Gastrocnemius medialis (tissue), 4 donors: ENCODE results near the gene RAD23B. TPM values are rescaled to one million over a fixed set of nuclear protein-coding genes. Genes with fewer than 3 reads are reported as not detected.

ENCODE experiments used
- ATAC-seq, 2 donors: fragments of 150-250 bp; one replicate each; pipeline ENCODE4 v1.9.1; 2016
- DNase-seq, 2 donors: peaks; one replicate each; pipeline ENCODE4 v3.0.0-alpha.2; 2019
- H3K27ac ChIP-seq, 4 donors: fragments of 200-600 bp; sonication (generic); 1 replicate in 1 of 4; 2 replicates in 3 of 4; pipeline ENCODE4 v1.5.1; 2016 to 2018; ENCODE audit warnings: mild to moderate bottlenecking in 2 of 4, moderate library complexity in 1 of 4
- H3K27me3 ChIP-seq, 3 donors: fragments of 200-600 bp; sonication (generic) in 2 of 3; 1 replicate in 1 of 3; 2 replicates in 2 of 3; pipeline versions ENCODE4 v1.5.1 to v1.6.0; 2016 to 2019; ENCODE audit warnings: mild to moderate bottlenecking in 1 of 3, moderate library complexity in 1 of 3
- H3K36me3 ChIP-seq, 2 donors: fragments of 200-600 bp; sonication (generic) in 1 of 2; one replicate each; pipeline ENCODE4 v1.5.1; 2017 to 2018
- H3K4me1 ChIP-seq, 2 donors: fragments of 200-600 bp; sonication (generic) in 1 of 2; one replicate each; pipeline ENCODE4 v1.5.1; 2016 to 2017; ENCODE audit warnings: mild to moderate bottlenecking in 2 of 2
- H3K4me3 ChIP-seq, 4 donors: fragments of 200-600 bp; sonication (generic) in 3 of 4; 1 replicate in 1 of 4; 2 replicates in 3 of 4; pipeline ENCODE4 v1.5.1; 2016 to 2019; ENCODE audit warnings: mild to moderate bottlenecking in 2 of 4
- H3K9me3 ChIP-seq, 3 donors: fragments of 200-600 bp; sonication (generic) in 2 of 3; 1 replicate in 1 of 3; 2 replicates in 2 of 3; pipeline ENCODE4 v1.5.1; 2016 to 2019
- POLR2A ChIP-seq, 2 donors: fragments of 450-650 bp; IDR thresholded peaks; one replicate each; pipeline ENCODE4 v1.6.1; 2017; ENCODE audit warnings: antibody characterized with exemption in 2 of 2, mild to moderate bottlenecking in 2 of 2, moderate library complexity in 2 of 2
- in situ Hi-C, 4 donors: fragments of 200-750 bp; cut with MboI; loops; one replicate each; pipeline versions ENCODE4 v1.15.0 to v1.8.0; 2017; ENCODE audit warnings: low sequenced_read_pairs in 4 of 4
- intact Hi-C: fragments of 100-400 bp; cut with DNase I; formaldehyde crosslinking; loops from one replicate; pipeline ENCODE4 v1.15.1; 2023; ENCODE audit warnings: low total_unique reads
- total RNA-seq, 4 donors: library from RNA; depleted of rRNA; stranded (reverse); fragments of >200 nt; gene quantifications; one replicate each; pipeline versions ENCODE4 v1.1.0 to v1.2.3, GENCODE V29; 2016
- TF ChIP-seq, protein P1 (sequence below), 5 experiments: fragments of 450-650 bp in 3 of 5; fragments of 200-600 bp in 2 of 5; sonication (generic) in 2 of 5; IDR thresholded peaks in 4 of 5; conservative IDR thresholded peaks in 1 of 5; 1 replicate in 4 of 5; 2 replicates in 1 of 5; pipeline ENCODE4 v1.5.1; 2016 to 2019; ENCODE audit warnings: antibody characterized with exemption in 5 of 5, mild to moderate bottlenecking in 3 of 5, moderate library complexity in 3 of 5

Gene RAD23B
- total RNA-seq, 4 donors from 2014 or later = 163 to 249 (median 188) TPM

- intact Hi-C loops (no loop called here), in situ Hi-C loops (loop anchor here in 1 of 4 donors (25.0 kb wide), 1 partner anchor 1827 kb away; the partner anchor contains the start of gene TMEM245)
- H3K4me1 ChIP-seq = peaks cover 48 to 53% of the 10 kb centered on the region in 2 donors
- no peak for TF ChIP-seq POLR2A (IDR thresholded peaks at IDR 0.05)
- TF ChIP-seq, protein P1, sequence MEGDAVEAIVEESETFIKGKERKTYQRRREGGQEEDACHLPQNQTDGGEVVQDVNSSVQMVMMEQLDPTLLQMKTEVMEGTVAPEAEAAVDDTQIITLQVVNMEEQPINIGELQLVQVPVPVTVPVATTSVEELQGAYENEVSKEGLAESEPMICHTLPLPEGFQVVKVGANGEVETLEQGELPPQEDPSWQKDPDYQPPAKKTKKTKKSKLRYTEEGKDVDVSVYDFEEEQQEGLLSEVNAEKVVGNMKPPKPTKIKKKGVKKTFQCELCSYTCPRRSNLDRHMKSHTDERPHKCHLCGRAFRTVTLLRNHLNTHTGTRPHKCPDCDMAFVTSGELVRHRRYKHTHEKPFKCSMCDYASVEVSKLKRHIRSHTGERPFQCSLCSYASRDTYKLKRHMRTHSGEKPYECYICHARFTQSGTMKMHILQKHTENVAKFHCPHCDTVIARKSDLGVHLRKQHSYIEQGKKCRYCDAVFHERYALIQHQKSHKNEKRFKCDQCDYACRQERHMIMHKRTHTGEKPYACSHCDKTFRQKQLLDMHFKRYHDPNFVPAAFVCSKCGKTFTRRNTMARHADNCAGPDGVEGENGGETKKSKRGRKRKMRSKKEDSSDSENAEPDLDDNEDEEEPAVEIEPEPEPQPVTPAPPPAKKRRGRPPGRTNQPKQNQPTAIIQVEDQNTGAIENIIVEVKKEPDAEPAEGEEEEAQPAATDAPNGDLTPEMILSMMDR (IDR thresholded peaks at IDR 0.05 in 4 of 5, conservative IDR thresholded peaks at IDR 0.05 in 1 of 5) = no peak
- H3K27ac ChIP-seq = peak overlapping the region; percentile 90 to 99 (median 97)
- H3K36me3 ChIP-seq = no peaks in the 10 kb centered on the region
- no peak for DNase-seq
- no peaks in the 10 kb centered on the region for H3K9me3 ChIP-seq
- no peak for ATAC-seq
- H3K27me3 ChIP-seq = no peaks in the 10 kb centered on the region
- H3K4me3 ChIP-seq = peak overlapping the region; percentile 73 to 91 (median 86)
Measured at GRCh38 chr9:107285286-107285685, 2.2 kb downstream of the RAD23B start.

DNA sequence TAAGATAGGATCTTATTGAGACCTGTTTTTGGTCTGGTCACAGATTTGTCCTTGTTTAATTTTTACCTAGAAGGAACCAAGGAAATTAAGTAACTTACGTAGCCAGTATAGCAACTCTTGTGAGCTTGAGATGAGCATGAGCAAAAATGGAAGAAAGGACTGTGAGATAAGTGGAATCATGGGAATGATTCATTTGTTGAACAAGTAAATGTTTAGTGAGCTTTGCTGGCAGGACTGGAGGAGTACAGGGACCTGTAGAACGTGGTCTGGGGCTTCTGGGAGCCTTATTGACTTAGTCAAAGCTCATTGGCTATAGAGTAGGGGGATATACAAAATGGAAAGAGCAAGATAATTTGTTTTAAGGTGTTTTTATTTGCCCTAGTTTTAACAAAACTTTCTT lies 3.0 kb downstream of the RAD23B start:
- Histone ChIP-seq H3K27me3 (no peaks in the 10 kb centered on the region), H3K4me3 (peak overlapping the region; percentile 73 to 91 (median 86)), H3K27ac (peak overlapping the region; percentile 90 to 99 (median 97)), H3K9me3 (no peaks in the 10 kb centered on the region), H3K36me3 (no peaks in the 10 kb centered on the region), H3K4me1 (peaks cover 56 to 61% of the 10 kb centered on the region in 2 donors)
- in situ Hi-C loops (loop anchor here in 1 of 4 donors (25.0 kb wide), 1 partner anchor 1826 kb away; the partner anchor contains the start of gene TMEM245), intact Hi-C loops (no loop called here)
- ATAC-seq (no peak), DNase-seq (no peak)
- TF ChIP-seq POLR2A (IDR thresholded peaks at IDR 0.05) = no peak
- TF ChIP-seq, protein P1 (IDR thresholded peaks at IDR 0.05 in 4 of 5, conservative IDR thresholded peaks at IDR 0.05 in 1 of 5) = no peak

- Histone ChIP-seq H3K36me3 (no peaks in the 10 kb centered on the region), H3K27me3 (no peaks in the 10 kb centered on the region), H3K9me3 (no peaks in the 10 kb centered on the region), H3K4me3 (no peak overlapping the region), H3K4me1 (peaks cover 73 to 80% of the 10 kb centered on the region in 2 donors), H3K27ac (peak overlapping the region; percentile 25 to 99 (median 82))
- no peak for TF ChIP-seq POLR2A (IDR thresholded peaks at IDR 0.05)
- TF ChIP-seq, protein P1 (IDR thresholded peaks at IDR 0.05 in 4 of 5, conservative IDR thresholded peaks at IDR 0.05 in 1 of 5) = no peak
- ATAC-seq (no peak), DNase-seq (no peak)
- in situ Hi-C loops = loop anchor here in 1 of 4 donors (25.0 kb wide), 1 partner anchor 1824 kb away; the partner anchor contains the start of gene TMEM245
- intact Hi-C loops = no loop called here
Measured at GRCh38 chr9:107288701-107289100, 5.6 kb downstream of the RAD23B start.

- Histone ChIP-seq H3K27ac (peak overlapping the region; percentile 74 to 90 (median 76)), H3K27me3 (no peaks in the 10 kb centered on the region), H3K4me1 (peaks cover 80 to 96% of the 10 kb centered on the region in 2 donors), H3K36me3 (no peaks in the 10 kb centered on the region), H3K4me3 (peak overlapping the region in 1 of 4 donors; percentile 2), H3K9me3 (no peaks in the 10 kb centered on the region)
- in situ Hi-C loops = loop anchor here in 1 of 4 donors (25.0 kb wide), 1 partner anchor 1822 kb away; the partner anchor contains the start of gene TMEM245
- TF ChIP-seq POLR2A (IDR thresholded peaks at IDR 0.05) = no peak
- TF ChIP-seq, protein P1 (IDR thresholded peaks at IDR 0.05 in 4 of 5, conservative IDR thresholded peaks at IDR 0.05 in 1 of 5) = no peak
- DNase-seq = no peak
- no peak for ATAC-seq
- intact Hi-C loops = no loop called here
Measured at GRCh38 chr9:107290619-107291018, 7.5 kb downstream of the RAD23B start.
